G401.6 (cell line): ENCODE data around the gene PRM1.

Experiments
- FAIRE-seq: peaks from 2 replicates; lab custom pipeline; 2012; peaks lifted over from hg19 to GRCh38; lab: Jason Lieb, UNC

Gene PRM1

GRCh38 chr16:11234884-11235702 lies 46.0 kb downstream of the PRM1 start:
- no peak for FAIRE-seq

- FAIRE-seq: no peak
Observed at GRCh38 chr16:11233727-11234376, 47.3 kb downstream of the PRM1 start.

DNA sequence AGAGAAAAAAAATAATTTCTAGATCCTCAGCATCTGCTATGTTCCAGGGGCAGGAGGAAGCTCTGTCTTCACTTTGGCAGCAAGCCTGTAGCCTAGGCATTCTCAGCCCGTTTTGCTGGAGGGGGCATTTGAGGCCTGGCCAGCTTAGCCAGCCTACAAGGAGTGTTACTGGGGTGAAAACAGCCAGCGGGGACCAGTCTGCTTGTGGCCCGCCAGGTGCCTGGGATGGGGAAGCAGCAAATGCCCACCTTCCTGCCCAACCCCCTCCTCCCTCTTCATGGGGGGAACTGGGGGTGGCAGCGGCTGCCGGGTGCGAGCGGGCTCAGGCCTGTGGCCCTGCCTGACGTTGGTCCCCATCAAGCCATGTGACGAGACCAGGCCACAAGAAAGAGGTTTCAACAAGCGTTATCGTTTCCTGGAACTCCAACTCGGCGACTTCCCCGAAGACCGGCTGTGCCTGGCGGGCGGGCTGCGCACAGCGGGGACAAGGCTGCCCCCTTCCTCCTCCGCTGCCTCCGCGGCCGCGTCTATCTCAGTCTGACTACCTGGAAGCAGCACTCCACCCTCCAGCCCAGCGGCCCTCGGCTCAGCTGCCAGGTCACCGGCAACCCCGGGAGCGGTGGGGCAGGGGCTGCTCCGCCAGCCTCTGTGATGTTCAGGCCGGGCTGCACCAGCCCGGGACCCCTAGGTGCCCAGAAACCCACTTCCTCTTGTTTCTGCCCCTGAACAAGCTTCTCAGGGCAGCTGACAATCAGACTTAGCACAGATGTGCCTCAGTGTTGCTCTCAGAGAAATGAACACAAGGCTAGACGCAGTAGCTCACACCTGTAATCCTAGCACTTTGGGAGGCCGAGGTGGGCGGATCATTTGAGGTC lies 48.0 kb downstream of the PRM1 start:
- no peak for FAIRE-seq

GRCh38 chr16:11232302-11232851 lies 48.8 kb downstream of the PRM1 start:
- no peak for FAIRE-seq

DNA sequence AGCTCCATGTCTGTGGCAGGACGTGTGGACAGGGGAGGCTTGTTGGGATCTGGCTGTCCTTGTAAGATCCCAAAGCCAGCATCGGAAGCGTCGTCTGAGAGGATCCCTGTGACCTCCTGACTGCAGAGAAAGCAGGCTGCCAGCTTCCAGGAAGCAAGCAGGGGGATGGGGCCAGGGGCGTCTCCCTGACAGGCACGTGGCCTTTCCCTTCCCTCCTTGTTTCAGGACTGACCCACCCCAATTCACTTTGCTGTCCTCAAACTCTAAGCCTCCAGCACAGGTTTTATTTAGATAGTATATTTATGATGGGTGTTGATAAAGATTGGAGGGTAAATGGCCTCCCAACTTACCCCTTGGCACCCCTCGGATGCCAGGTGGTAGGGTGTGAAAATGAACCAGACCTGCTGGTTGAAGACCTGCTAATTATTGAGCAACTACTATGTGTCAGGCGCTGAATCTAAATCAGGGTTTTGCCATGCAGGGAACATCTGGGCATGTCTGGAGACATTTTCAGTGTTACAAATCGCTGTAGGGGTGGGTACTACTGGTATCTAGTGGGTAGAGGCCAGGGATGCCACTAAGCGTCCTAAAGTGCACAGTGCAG lies 49.7 kb downstream of the PRM1 start:
- FAIRE-seq: no peak
